GM20000 (cell line): ENCODE data around the gene H1-8.
"Not testable (repeated sequence)": the region's sequence is repeated elsewhere in the genome, so short reads cannot be mapped to it uniquely, and the experiment has no call there.

ENCODE experiments used
- DNase-seq: peaks from one replicate; pipeline ENCODE4 v3.0.0; 2012; ENCODE audit warnings: low spot score
- CTCF ChIP-seq: IDR thresholded peaks from 2 replicates; pipeline ENCODE4 v1.5.1; 2012; ENCODE audit warnings: mild to moderate bottlenecking, control low read depth; ENCODE audit errors: extremely low read depth, missing control alignments

H1-8 gene

GRCh38 chr3:129539206-129539605 is 3.8 kb upstream of the H1-8 start:
- no peak for DNase-seq

GRCh38 chr3:129540776-129541516 is 2.0 kb upstream of the H1-8 start:
- no peak for TF ChIP-seq CTCF
- no peak for DNase-seq

More at GRCh38 chr3:129539206-129539605, 3.8 kb upstream of the H1-8 start:
- no peak for TF ChIP-seq CTCF

GRCh38 chr3:129542747-129543146 is 228 bp upstream of the H1-8 start:
- no peak for TF ChIP-seq CTCF
- no peak for DNase-seq

GRCh38 chr3:129543999-129544398 is 1.0 kb downstream of the H1-8 start:
- DNase-seq, result no peak
- no peak for TF ChIP-seq CTCF

GRCh38 chr3:129545951-129546350 is 3.0 kb downstream of the H1-8 start:
- not testable (repeated sequence) for DNase-seq

- no peak for TF ChIP-seq CTCF
- DNase-seq, result no peak
These were observed 4.3 kb downstream of the H1-8 start for GRCh38 chr3:129547241-129547640.

- no peak for TF ChIP-seq CTCF
- DNase-seq, result no peak
These were observed 5.4 kb downstream of the H1-8 start for GRCh38 chr3:129548104-129548965.
